Measurements from ENCODE around the gene HPS6. TPM values are rescaled to one million over a fixed set of nuclear protein-coding genes. Genes with fewer than 3 reads are reported as not detected.

HPS6 gene
- total RNA-seq, 2 experiments from 2014 or later: 21.7 to 28.2 TPM

Small RNAs within 50 kb of the gene (small RNA-seq; reads per million reads assigned to genes)
- gene AL500527.1 (not detected), gene AL500527.2 (not detected)

Other genes starting within 250 kb of the HPS6 start
- 65.5 and 73.2 TPM in 2 replicates for gene OGA, start 246.9 kb upstream of the HPS6 start, total RNA-seq (2014; rRNA removed; shearing (Covaris generic))
- gene OGA, start 246.9 kb upstream of the HPS6 start, total RNA-seq (2022): 109 and 124 TPM in 2 replicates
- 1.4 and 7.3 TPM in 2 replicates for gene KCNIP2, start 221.5 kb upstream of the HPS6 start, total RNA-seq (2014; rRNA removed; shearing (Covaris generic))
- gene KCNIP2, start 221.5 kb upstream of the HPS6 start, total RNA-seq (2022): 2.8 and 4.3 TPM in 2 replicates
- 5.7 and 7.9 TPM in 2 replicates for gene ARMH3, start 9.2 kb upstream of the HPS6 start, total RNA-seq (2014; rRNA removed; shearing (Covaris generic))
- 19.3 and 24.3 TPM in 2 replicates for gene ARMH3, start 9.2 kb upstream of the HPS6 start, total RNA-seq (2022)
- 50.8 and 58.6 TPM in 2 replicates for gene LDB1, start 55.0 kb downstream of the HPS6 start, total RNA-seq (2014; rRNA removed; shearing (Covaris generic))
- gene LDB1, start 55.0 kb downstream of the HPS6 start, total RNA-seq (2022): 60.9 and 64.8 TPM in 2 replicates
- 29.8 and 47.1 TPM in 2 replicates for gene PPRC1, start 67.7 kb downstream of the HPS6 start, total RNA-seq (2014; rRNA removed; shearing (Covaris generic))
- gene PPRC1, start 67.7 kb downstream of the HPS6 start, total RNA-seq (2022): 70.0 and 77.2 TPM in 2 replicates
- gene NOLC1, start 87.0 kb downstream of the HPS6 start, total RNA-seq (2014; rRNA removed; shearing (Covaris generic)): 93.5 and 120 TPM in 2 replicates
- gene NOLC1, start 87.0 kb downstream of the HPS6 start, total RNA-seq (2022): 131 and 152 TPM in 2 replicates
- 0.62 TPM in 1 of 2 replicates, not detected in the other for gene ELOVL3, start 160.9 kb downstream of the HPS6 start, total RNA-seq (2014; rRNA removed; shearing (Covaris generic))
- gene ELOVL3, start 160.9 kb downstream of the HPS6 start, total RNA-seq (2022): 0.48 TPM in 1 of 2 replicates, not detected in the other
- gene PITX3, start 176.2 kb downstream of the HPS6 start, total RNA-seq (2014; rRNA removed; shearing (Covaris generic)): not detected in 2 replicates
- not detected in 2 replicates for gene PITX3, start 176.2 kb downstream of the HPS6 start, total RNA-seq (2022)
- 13.8 and 17.8 TPM in 2 replicates for gene GBF1, start 180.2 kb downstream of the HPS6 start, total RNA-seq (2014; rRNA removed; shearing (Covaris generic))
- gene GBF1, start 180.2 kb downstream of the HPS6 start, total RNA-seq (2022): 33.4 and 36.9 TPM in 2 replicates